ENCODE results near the gene KCNMA1. TPM values are rescaled to one million over a fixed set of nuclear protein-coding genes. Genes with fewer than 3 reads are reported as not detected.

KCNMA1 gene
- total RNA-seq, 3 donors from 2014 or later, result 0.10 to 0.60 (median 0.18) TPM

DNA sequence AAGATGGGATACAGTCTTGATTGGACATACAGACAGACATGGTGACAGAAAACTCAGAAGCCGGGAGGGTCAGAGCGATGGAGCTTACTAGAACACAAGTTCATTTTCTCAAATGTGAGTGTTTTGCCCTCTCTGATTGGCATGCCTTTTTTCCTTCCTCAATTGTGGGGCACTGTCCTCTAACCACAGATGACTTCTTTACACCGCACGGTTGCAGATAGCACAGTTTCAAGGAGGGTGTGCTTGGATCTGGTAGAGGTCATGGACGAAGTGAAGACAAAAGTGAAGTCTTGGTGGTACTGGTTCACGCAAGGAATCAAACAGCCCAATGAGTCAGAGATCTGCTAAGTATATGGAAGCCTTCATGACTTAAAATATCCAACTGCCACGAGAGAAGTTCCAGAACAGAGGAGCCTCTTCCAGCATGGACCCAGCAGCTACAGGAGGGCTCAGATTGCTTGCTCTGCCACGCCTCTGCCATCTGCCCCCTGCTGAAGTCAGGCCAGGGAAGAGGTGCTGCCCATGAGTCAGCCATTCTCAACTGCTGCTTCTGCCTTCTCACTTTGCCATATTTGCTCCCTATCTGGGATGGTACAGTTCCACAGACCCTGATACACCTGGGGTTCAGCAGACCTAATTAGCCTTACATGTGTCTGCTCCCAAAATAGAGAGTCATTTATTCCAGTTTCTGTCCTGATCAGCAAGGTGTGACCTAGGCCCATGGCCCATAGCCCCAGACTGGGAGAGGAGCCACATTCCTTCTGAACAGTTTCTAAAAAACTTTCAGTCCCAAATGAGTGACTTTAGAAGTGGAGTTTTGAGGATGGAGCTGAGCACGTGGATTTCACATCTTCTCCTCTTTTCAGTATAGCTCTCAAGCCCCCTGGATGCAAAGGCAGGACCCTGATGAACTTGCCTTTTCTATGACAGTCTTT is 413.8 kb downstream of the KCNMA1 start:
- Mint-ChIP-seq H3K27me3 (ENCODE audit: low read depth) (peaks cover 18% of the 10 kb centered on the region), H3K9me3 (no peaks in the 10 kb centered on the region)

DNA sequence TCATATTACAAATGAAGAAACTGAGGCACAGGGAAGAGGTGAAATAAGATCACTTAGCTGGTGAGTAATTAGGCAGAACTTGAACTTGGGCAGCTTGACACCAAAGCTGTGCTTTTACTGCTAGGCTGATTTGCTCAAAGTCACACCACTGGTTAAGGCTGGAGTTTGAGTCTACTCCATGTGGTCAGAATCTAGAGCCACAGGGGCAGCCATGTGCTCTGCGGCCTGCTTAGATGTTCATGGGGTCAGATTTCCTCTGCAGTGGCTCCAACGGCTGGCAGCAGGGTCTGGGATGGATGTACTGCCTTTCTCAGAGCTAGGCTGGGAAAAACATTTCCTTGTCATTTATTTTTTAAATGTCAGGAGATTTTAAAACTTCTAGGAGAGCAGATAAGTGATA is 417.5 kb downstream of the KCNMA1 start:
- Mint-ChIP-seq H3K4me3 (no peak overlapping the region), H3K36me3 (ENCODE audit: insufficient read depth) (no peaks in the 10 kb centered on the region), H3K9me3 (no peaks in the 10 kb centered on the region), H3K4me1 (ENCODE audit: low read depth) (no peaks in the 10 kb centered on the region), H3K27me3 (ENCODE audit: low read depth) (peaks cover 15% of the 10 kb centered on the region)
- ATAC-seq, result no peak
- DNase-seq, result no peak

More for the DNA sequence above, 413.8 kb downstream of the KCNMA1 start:
- DNase-seq (no peak), ATAC-seq (no peak)
- H3K4me3 Mint-ChIP-seq, result no peak overlapping the region
- no peaks in the 10 kb centered on the region for H3K4me1 Mint-ChIP-seq (ENCODE audit: low read depth)
- no peaks in the 10 kb centered on the region for H3K36me3 Mint-ChIP-seq (ENCODE audit: insufficient read depth)

GRCh38 chr10:77219046-77219445 is 418.6 kb downstream of the KCNMA1 start:
- H3K9me3 Mint-ChIP-seq, result no peaks in the 10 kb centered on the region
- H3K4me3 Mint-ChIP-seq, result no peak overlapping the region
- ATAC-seq (no peak), DNase-seq (no peak)
- H3K36me3 Mint-ChIP-seq (ENCODE audit: insufficient read depth), result no peaks in the 10 kb centered on the region
- H3K27me3 Mint-ChIP-seq (ENCODE audit: low read depth), result peaks cover 9% of the 10 kb centered on the region
- no peaks in the 10 kb centered on the region for H3K4me1 Mint-ChIP-seq (ENCODE audit: low read depth)

DNA sequence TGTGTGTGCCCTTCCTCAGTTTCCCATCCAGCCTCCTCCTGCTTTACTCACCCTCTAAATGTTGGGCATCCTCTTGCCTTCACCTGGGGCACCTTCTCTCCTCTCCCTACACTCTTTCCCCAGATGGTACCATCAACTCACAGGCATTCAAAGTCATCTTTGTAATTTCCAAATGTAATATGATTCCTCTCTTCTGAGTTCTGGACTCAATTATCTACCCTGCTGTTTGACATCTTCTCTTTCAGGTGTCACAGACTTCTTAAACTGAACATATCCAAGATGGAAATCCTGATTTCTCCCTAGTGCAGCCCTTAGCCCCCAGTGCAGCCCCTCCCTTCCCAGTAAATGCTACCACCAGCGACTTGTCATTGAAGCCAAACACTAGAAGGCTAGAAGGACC is 422.8 kb downstream of the KCNMA1 start:
- H3K4me1 Mint-ChIP-seq (ENCODE audit: low read depth), result no peaks in the 10 kb centered on the region
- H3K36me3 Mint-ChIP-seq (ENCODE audit: insufficient read depth), result no peaks in the 10 kb centered on the region
- DNase-seq (no peak), ATAC-seq (no peak)
- H3K9me3 Mint-ChIP-seq, result no peaks in the 10 kb centered on the region
- no peak overlapping the region for H3K4me3 Mint-ChIP-seq
- no peaks in the 10 kb centered on the region for H3K27me3 Mint-ChIP-seq (ENCODE audit: low read depth)

DNA sequence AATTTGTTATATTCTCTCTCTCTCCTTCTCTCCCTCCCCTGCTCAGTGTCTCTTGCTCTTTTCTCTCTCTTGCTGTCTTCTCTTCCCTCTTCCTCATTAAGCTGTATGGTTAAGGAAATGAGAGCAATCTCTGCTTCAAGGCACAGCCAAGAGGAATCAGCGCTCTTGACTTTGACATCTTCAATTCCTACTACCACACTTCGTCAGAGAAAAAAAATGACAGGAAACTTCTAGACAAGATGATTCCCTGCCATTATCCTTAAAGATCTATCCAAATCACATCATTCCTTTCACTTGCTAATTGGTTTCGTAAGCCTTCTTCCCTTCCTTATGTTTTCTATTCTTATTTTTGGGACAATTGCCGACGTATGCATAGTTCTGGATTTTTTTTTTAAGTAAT is 425.0 kb downstream of the KCNMA1 start:
- H3K4me3 Mint-ChIP-seq, result no peak overlapping the region
- no peaks in the 10 kb centered on the region for H3K36me3 Mint-ChIP-seq (ENCODE audit: insufficient read depth)
- no peaks in the 10 kb centered on the region for H3K4me1 Mint-ChIP-seq (ENCODE audit: low read depth)
- H3K9me3 Mint-ChIP-seq, result no peaks in the 10 kb centered on the region
- H3K27me3 Mint-ChIP-seq (ENCODE audit: low read depth), result no peaks in the 10 kb centered on the region
- DNase-seq, result no peak
- no peak for ATAC-seq

DNA sequence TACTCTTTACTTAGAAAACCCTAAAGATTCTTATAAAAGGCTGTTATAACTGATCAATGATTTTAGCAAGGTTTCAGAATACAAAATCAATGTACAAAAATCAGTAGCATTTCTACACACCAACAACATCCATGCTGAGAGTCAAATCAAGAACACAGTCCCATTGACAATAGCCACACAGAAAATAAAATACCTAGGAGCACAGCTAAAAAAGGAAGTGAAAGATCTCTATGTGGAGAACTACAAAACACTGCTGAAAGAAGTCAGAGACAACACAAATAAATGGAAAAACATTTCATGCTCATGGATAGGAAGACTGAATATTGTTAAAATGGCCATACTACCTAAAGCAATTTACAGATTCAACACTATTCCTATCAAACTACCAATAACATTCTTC is 427.0 kb downstream of the KCNMA1 start:
- Mint-ChIP-seq H3K9me3 (no peaks in the 10 kb centered on the region), H3K27me3 (ENCODE audit: low read depth) (no peaks in the 10 kb centered on the region), H3K4me3 (no peak overlapping the region), H3K4me1 (ENCODE audit: low read depth) (no peaks in the 10 kb centered on the region), H3K36me3 (ENCODE audit: insufficient read depth) (no peaks in the 10 kb centered on the region)
- ATAC-seq (no peak), DNase-seq (no peak)

DNA sequence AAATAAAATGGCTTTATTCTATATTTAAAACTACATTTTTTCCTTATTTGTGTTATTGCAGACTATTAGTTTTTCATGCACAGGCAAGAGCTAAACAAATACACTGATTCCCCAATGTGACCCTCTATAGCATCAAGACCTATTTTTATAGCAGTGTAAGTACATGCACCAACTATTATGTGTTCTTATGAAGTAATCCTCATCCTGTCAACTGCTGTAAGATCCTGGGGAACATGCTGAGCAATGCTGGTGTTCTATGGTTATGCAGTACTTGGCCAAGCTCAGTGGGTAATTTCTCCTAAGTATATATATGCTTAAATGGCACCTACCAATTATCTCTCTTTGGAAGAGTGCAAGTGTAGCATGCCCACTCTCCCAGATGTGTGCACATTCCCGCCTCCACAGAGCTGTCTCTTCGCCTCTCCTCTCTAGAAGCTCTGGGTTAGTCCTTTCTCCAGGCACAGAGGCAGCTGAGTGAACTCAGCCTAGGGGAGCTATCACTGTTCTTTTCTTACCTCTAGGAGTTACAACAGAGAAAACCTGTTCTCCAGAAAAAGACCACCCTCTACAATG is 428.8 kb downstream of the KCNMA1 start:
- peaks cover 6% of the 10 kb centered on the region for H3K9me3 Mint-ChIP-seq
- no peaks in the 10 kb centered on the region for H3K27me3 Mint-ChIP-seq (ENCODE audit: low read depth)
- ATAC-seq (no peak), DNase-seq (no peak)
- H3K36me3 Mint-ChIP-seq (ENCODE audit: insufficient read depth), result no peaks in the 10 kb centered on the region
- H3K4me1 Mint-ChIP-seq (ENCODE audit: low read depth), result no peaks in the 10 kb centered on the region
- H3K4me3 Mint-ChIP-seq, result no peak overlapping the region

- no peak for DNase-seq
- peaks cover 6% of the 10 kb centered on the region for H3K9me3 Mint-ChIP-seq
- H3K4me1 Mint-ChIP-seq (ENCODE audit: low read depth), result no peaks in the 10 kb centered on the region
- H3K36me3 Mint-ChIP-seq (ENCODE audit: insufficient read depth), result no peaks in the 10 kb centered on the region
- H3K27me3 Mint-ChIP-seq (ENCODE audit: low read depth), result no peaks in the 10 kb centered on the region
- H3K4me3 Mint-ChIP-seq, result no peak overlapping the region
- ATAC-seq, result no peak
These were observed 429.8 kb downstream of the KCNMA1 start for GRCh38 chr10:77207828-77208185.

- no peak for ATAC-seq
- H3K36me3 Mint-ChIP-seq (ENCODE audit: insufficient read depth), result no peaks in the 10 kb centered on the region
- H3K9me3 Mint-ChIP-seq, result peaks cover 6% of the 10 kb centered on the region
- H3K4me1 Mint-ChIP-seq (ENCODE audit: low read depth), result no peaks in the 10 kb centered on the region
- DNase-seq, result no peak
- no peaks in the 10 kb centered on the region for H3K27me3 Mint-ChIP-seq (ENCODE audit: low read depth)
- no peak overlapping the region for H3K4me3 Mint-ChIP-seq
These were observed 430.3 kb downstream of the KCNMA1 start for GRCh38 chr10:77207182-77207827.

GRCh38 chr10:77205135-77205534 is 432.5 kb downstream of the KCNMA1 start:
- ATAC-seq, result no peak
- Mint-ChIP-seq H3K9me3 (peaks cover 6% of the 10 kb centered on the region), H3K36me3 (ENCODE audit: insufficient read depth) (no peaks in the 10 kb centered on the region), H3K4me3 (no peak overlapping the region), H3K4me1 (ENCODE audit: low read depth) (no peaks in the 10 kb centered on the region), H3K27me3 (ENCODE audit: low read depth) (peaks cover 3% of the 10 kb centered on the region)
- DNase-seq, result no peak

GRCh38 chr10:77204171-77204570 is 433.4 kb downstream of the KCNMA1 start:
- no peak overlapping the region for H3K4me3 Mint-ChIP-seq
- H3K9me3 Mint-ChIP-seq, result peaks cover 6% of the 10 kb centered on the region
- H3K36me3 Mint-ChIP-seq (ENCODE audit: insufficient read depth), result no peaks in the 10 kb centered on the region
- H3K27me3 Mint-ChIP-seq (ENCODE audit: low read depth), result peaks cover 6% of the 10 kb centered on the region
- no peaks in the 10 kb centered on the region for H3K4me1 Mint-ChIP-seq (ENCODE audit: low read depth)
- ATAC-seq (no peak), DNase-seq (no peak)

- Mint-ChIP-seq H3K36me3 (ENCODE audit: insufficient read depth) (no peaks in the 10 kb centered on the region), H3K27me3 (ENCODE audit: low read depth) (peaks cover 6% of the 10 kb centered on the region), H3K4me3 (no peak overlapping the region), H3K9me3 (peaks cover 6% of the 10 kb centered on the region), H3K4me1 (ENCODE audit: low read depth) (no peaks in the 10 kb centered on the region)
- DNase-seq, result no peak
- no peak for ATAC-seq
These were observed 434.8 kb downstream of the KCNMA1 start for GRCh38 chr10:77202857-77203256.

DNA sequence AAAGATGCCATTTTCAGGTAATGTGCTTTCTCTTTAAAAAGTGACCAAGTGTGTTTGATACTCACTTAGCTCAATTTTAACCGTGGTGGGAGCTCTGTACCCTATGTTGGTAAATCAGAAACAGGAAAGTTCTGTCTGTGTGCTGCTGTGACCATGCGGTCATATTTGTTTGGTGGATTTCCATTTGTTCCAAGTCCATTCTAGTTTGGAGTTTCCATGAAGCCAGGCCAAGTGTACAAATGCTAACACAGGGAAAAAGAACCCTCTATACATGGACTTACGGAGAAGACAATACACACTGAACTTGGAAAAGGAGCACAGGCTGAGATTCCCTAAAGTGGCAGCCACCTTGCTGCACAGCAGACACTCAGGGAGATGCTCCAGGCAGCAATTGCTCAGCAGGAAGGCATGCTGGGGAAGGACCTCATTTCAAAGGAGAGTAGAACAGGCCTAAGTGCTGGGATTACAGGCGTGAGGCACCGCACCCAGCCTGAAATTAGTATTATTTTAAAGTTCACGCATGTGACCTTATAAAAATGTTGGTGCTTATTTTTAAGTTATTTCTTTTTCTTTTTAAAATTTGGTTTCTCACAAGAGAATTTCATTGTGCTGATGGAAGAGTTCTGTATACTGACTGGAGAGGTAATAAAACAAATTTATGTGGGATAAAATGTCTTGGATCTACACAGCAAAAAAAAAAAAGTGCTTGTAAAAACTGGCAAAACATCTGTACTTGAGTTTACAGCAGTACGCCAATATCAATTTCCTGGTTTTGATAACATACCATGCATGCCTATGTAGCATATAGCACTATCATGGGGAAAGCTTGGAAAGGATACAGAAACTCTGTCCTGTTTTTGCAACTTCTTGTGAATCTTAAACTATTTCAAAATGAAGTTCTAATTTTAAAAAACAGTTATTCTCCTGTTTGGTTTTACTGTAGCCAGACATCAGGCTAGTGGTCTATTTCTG is 436.2 kb downstream of the KCNMA1 start:
- H3K4me3 Mint-ChIP-seq, result no peak overlapping the region
- ATAC-seq, result no peak
- peaks cover 6% of the 10 kb centered on the region for H3K27me3 Mint-ChIP-seq (ENCODE audit: low read depth)
- no peaks in the 10 kb centered on the region for H3K36me3 Mint-ChIP-seq (ENCODE audit: insufficient read depth)
- no peaks in the 10 kb centered on the region for H3K4me1 Mint-ChIP-seq (ENCODE audit: low read depth)
- DNase-seq, result no peak
- H3K9me3 Mint-ChIP-seq, result peaks cover 6% of the 10 kb centered on the region

GRCh38 chr10:77197544-77197943 is 440.1 kb downstream of the KCNMA1 start:
- H3K9me3 Mint-ChIP-seq, result no peaks in the 10 kb centered on the region
- no peaks in the 10 kb centered on the region for H3K4me1 Mint-ChIP-seq (ENCODE audit: low read depth)
- peaks cover 10% of the 10 kb centered on the region for H3K27me3 Mint-ChIP-seq (ENCODE audit: low read depth)
- H3K4me3 Mint-ChIP-seq, result no peak overlapping the region
- no peaks in the 10 kb centered on the region for H3K36me3 Mint-ChIP-seq (ENCODE audit: insufficient read depth)
- ATAC-seq (no peak), DNase-seq (no peak)
